Hepatocyte (in vitro differentiated cells): Measurements from ENCODE around the gene ARHGAP42.

Source experiments
- CTCF ChIP-seq: fragments of 200-600 bp; sonication (generic); IDR thresholded peaks from 2 replicates; pipeline ENCODE4 v1.5.1; 2016; ENCODE audit warnings: antibody characterized with exemption, mild to moderate bottlenecking; ENCODE audit not compliant: poor library complexity
- EZH2 ChIP-seq: fragments of 200-600 bp; sonication (generic); IDR thresholded peaks from 2 replicates; pipeline ENCODE4 v1.6.1; 2016; ENCODE audit warnings: antibody characterized with exemption, mild to moderate bottlenecking, borderline replicate concordance

- no peak for TF ChIP-seq CTCF
- TF ChIP-seq EZH2: no peak
These were observed 123.1 kb downstream of the ARHGAP42 start for GRCh38 chr11:100810146-100810545.
